Upper lobe of left lung (tissue), 4 donors: ENCODE data around the gene EDN2.

Experiments used
- CTCF ChIP-seq, 6 experiments: fragments of 450-650 bp in 4 of 6; fragments of 200-600 bp in 2 of 6; sonication (generic) in 2 of 6; IDR thresholded peaks; one replicate each; pipeline ENCODE4 v1.5.1; 2016 to 2019; ENCODE audit warnings: antibody characterized with exemption in 6 of 6
- POLR2AphosphoS5 ChIP-seq, 2 donors: sonication (generic); formaldehyde crosslinking; IDR thresholded peaks; one replicate each; pipeline ENCODE4 v1.5.1; 2017; ENCODE audit warnings: antibody characterized with exemption in 2 of 2

- TF ChIP-seq CTCF (IDR thresholded peaks at IDR 0.05) (no peak), POLR2AphosphoS5 (IDR thresholded peaks at IDR 0.05) (no peak)
Measured at GRCh38 chr1:41509270-41509671, 24.8 kb upstream of the EDN2 start.
